NK-92 treated with Interleukin-12 subunit alpha and Interleukin-12 subunit beta, amount 100 ng/mL, for 24 hours (cell line): ENCODE results near the gene MAPKAPK3.

Experiments used
- DNase-seq: peaks from one replicate; lab custom pipeline; 2025; lab: John Stamatoyannopoulos, UW

The MAPKAPK3 gene

DNA sequence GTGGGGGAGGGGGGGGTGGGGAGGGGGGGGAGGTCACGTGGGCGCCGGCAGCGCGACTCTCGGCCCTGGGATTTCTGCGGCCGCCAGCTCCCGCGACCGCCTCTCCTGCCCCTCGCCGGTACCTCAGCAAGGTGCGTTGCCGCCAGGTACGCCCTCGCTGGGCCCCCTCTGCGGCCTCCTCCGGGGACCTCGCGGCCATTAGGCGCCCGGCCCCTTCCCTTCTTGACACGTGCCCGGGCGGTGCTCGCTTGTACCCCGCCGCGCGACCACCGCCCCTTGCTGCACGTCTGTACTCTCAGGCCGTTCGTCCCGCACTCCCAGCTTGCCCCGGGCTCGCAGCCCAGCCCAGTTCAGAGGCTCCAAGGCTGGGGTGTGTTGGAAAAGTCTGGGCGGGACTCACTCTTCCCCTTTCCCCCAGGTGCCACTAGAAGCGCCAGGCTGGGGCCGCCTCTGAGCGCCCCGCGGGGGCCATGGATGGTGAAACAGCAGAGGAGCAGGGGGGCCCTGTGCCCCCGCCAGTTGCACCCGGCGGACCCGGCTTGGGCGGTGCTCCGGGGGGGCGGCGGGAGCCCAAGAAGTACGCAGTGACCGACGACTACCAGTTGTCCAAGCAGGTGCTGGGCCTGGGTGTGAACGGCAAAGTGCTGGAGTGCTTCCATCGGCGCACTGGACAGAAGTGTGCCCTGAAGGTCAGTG is at the start of gene MAPKAPK3:
Gene MAPKAPK3, plus strand, starts transcription at position 56 of the 696 bp plus-strand sequence. Its CDS starts 415 bp downstream, at position 471.
- DNase-seq: peak; percentile 31

DNA sequence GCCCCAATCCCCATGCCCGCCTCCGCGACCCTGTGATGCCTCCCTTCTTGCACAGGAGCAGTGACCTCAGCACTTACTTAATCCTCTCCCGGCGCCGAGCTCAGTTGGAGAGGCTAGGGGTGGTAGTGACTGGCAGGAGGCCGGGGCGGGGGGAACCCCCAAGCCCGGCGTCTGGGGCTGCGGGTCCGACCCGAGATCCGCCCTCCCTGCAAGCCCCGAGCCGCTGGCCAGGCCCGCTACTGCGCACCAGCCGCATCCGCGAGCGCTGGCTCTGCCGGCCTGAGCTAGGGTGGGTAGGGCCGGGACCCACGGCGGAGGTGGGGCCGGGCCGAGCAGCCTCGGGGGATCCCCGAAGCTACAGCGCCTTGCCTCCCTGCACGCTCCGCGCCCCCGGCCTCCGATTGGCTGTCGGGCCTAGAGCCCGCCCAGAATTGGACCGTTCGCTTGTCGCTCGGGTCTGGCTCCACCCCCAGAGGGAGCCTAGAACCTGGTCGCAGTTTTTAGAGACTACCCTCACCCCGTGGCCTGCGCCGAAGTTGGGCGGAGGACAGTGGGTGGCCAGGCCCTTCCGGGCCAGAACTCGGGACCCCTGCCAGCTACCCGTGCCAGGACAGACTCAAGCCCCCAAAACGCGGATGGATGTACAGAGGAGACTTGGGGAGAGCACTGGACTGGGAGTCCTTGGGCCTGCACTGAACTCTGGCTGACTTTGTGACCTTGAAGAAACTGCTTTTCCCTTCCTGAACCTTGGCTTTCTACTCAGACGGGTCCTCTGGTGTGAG is 49.4 kb upstream of the MAPKAPK3 start, which contains the start of gene C3orf18:
Gene C3orf18, minus strand, starts transcription at position 362 of the 782 bp plus-strand sequence. CDS start 2,048 bp downstream, outside the sequence.
- DNase-seq: peak; percentile 77

DNA sequence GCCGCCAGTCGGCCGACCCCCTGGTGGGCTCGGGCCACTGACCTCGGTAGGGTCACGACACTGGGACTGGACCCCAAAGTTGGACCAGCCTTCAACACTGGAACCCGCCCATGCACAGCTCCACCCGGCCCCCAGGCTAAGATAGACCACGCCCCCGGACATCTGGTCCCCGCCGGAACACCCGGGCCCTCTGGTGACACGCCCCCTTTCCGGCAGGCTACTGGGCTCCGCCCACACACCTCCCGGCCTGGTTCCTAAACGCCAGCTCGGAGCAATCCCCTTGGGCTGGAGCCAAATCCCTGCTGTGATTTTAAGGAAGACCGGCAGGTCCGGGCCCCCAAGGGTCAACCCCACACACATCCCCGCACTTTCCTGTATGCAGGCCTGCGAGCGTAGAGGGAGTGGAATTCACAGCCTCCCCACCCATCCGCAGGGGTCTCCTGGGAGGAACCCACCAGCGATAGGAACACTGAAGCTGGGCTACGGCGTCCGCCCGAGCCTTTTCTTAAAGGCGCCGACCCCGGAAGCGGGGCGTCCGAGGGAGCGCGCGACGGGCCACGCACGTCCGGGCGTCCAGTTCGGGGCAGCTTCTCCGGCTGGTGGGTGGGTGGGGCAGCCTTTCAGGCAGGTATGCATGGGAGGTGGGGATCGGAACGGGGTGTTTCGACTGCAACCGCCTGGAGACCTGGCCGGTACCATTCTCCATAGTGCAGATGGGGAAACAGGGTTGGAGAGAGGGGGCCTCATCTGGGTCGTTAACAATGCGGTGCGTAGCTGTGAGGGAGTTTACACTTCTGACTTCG is 47.8 kb upstream of the MAPKAPK3 start, which contains the start of gene HEMK1:
Gene HEMK1, plus strand, starts transcription at position 576 of the 803 bp plus-strand sequence. CDS start 1,583 bp downstream, outside the sequence.
- DNase-seq: peak; percentile 93

DNA sequence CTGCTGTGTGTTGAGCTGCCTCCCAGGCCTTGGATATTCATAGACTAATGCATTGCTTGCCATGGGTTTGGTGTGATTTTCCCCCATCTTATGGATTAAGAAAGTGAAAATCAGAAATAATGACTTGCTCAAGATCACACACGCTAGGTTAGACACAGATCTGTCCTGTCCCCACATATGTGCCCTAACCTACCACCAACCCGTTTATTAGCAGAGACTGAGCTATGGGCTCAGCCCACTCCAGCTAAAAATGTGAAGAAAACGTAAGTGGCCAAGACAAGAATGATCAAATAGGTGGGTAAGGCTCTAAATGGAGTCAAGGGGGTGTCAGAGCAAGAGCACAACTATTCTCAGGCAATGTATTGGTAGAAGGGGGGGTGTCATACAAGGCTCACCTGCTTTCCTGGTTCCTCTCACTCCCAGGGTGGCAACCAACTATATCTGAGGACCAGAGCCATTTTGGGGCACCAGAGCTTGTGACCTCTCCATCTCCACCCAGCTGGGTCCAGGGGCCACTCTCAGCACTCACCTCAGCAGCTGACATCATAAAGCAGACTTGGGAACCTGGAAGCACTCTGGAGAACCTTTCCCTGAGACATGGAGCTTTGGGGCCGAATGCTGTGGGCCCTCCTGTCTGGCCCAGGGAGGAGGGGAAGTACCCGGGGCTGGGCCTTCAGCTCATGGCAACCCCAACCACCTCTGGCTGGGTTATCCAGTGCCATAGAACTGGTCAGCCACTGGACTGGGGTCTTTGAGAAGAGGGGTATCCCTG is 46.3 kb upstream of the MAPKAPK3 start:
- no peak for DNase-seq

DNA sequence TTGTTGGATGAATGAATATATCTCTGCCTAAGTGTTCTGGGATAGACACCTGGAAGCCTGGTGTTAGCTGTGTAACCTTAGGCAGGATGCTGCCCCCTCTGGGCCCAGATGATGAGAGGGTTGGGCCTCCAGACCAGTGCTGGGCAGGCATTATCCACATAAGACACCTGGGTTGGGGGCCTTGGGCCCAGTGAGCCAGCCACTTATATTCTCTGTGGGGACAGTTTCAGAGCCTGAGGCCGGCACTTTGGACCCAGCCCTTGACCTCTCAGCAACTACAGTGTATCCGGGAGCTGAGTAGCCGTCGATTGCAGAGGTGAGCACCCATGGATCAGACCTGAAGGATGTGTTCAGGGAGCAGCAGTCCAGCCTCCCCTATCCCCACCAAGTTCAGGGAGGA is 45.5 kb upstream of the MAPKAPK3 start:
- DNase-seq: no peak

DNA sequence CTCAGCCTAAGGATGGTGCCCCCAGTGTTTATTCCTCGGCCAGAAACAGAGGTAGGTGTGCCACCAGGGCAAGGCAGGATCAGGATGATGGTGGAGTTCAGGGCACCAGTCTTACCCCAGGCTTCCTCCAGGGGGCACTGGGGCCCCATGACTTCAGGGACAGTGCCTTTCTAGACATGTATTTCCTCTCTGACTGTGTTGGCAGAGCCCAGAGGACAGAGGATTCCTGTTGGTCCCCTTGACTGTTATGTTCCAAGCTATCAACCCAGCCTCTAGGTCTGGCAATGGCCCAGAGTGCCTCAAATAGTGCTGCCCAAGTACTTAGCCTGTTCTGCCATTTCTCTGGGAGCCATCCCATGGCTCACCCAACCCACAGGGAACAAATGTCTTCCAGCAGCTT is 44.8 kb upstream of the MAPKAPK3 start:
- peak; percentile 54 for DNase-seq

DNA sequence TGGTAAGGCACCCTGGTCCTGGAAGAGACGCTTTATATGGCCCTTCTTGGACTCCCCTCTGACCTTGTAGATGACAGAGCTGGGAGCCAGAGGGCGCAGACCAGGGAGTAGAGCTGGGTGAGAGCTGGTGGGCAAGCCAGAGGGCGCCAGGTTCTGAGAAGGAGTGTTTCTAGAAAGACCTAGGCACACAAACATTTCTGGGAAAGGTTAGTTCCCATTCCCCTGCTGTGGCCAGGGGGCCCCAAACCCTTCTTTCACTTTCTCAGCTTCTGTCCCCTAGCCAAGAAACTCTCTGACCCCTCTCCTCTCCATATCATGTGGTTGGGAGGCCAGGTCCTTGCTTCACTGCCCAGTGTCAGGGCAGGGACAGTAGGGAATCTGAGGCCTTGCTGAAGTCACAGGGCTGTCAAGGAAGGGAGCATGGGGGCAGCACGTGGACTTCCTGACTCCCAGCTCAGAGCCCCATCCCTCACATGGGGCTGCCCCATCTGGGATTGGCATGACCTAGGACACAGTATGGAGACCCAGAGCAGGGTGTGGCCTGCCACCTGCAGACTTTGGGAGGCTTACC is 44.1 kb upstream of the MAPKAPK3 start:
- DNase-seq: peak; percentile 40

DNA sequence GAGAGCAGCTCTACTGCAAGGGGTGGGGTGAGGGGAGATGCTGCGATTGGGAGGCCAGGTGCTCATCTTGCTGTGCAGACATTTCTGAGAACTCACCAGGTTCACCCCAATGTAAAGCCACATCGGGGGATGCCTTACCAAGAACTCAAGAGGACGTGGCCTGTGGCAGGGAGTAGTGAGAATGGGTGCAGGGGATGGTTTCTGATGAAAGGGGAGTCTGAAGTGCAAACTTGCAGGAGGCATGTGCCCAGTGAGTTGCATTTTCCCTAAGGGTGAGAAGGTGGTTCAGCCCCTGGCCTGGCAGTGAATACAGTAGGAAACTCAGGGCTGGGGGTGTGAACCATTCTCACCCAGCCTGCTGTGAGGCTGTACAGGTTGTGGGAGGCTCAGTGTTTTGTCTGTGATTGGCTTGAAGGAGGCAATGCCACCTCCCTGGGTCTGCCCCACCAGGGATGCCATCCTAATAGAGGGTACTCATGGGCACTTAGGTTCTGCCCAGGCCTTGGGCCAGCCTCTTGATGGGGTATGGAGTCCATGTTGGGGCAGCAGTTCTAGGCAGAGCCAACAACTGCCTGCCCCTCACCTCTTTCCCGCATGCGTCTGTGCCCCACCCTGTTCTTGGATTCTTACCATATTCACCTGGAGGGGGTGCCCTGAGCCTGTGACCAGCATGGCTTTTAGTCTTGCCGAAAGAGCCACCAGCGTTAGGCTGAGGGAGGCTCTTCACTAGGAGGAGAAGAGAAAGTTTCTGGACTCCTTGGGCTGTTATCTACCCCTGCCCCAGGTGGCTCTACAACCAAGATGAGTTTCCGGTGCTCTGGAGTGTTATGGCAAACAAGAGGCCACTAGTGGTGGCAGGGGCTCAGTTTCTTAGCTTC is 43.1 kb upstream of the MAPKAPK3 start:
- DNase-seq: peak; percentile 74

DNA sequence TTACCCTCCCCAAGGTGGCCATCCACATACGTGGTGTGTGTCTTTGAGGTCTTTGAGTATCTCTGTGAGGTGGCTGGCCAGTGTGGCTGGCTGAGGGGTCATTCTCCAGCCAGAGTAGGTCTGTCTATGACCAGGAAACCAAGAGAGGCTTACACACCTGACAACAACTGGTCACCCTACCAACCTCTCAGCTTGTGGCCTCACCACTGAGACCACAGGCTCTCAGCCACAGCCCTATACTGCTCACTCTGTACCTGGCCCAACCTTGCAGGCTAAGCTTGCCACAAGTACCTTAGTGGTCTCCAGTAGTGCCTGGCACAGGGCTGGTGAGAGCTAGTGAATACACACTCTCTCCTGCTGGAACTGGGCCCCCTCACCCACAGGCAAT is 42.5 kb upstream of the MAPKAPK3 start:
- DNase-seq: peak; percentile 43

DNA sequence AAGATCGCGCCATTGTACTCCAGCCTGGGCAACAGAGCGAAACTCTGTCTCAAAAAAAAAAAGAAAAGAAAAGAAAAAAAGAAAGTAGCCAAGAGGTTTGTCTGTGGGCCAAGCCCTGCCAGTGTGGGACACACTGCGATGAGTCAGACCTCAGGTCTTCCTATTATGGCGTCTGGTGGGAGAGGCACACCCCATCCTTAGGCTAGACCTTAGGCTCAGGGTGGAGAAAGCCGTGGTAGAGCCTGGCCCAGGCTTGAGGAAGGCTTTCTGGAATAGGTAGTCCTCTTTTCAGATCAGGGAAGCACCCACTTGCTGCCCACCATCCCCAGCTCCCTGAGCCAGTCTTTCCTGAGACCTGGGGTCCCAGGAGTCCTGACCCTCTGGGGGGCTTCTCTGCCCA is 41.6 kb upstream of the MAPKAPK3 start:
- no peak for DNase-seq

DNA sequence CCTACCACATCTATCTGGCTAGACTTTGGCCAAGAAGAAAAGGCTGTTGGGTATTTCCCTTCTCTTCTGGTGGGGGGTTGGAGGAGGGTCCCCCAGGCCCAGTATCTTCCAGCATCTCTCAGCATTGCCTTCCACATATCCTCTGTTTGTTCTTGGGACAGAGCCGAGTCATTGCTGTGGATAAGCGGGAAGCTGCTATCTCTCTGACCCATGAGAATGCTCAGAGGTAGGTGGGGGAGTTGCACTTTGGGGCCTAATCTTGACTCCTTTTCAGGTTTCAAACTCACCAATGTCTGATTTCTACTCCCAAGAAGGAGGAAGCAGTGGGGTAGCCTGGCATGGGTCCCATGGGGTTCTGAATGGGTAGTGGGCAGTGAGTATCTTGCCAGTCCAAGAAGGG is 39.6 kb upstream of the MAPKAPK3 start:
- DNase-seq: no peak

DNA sequence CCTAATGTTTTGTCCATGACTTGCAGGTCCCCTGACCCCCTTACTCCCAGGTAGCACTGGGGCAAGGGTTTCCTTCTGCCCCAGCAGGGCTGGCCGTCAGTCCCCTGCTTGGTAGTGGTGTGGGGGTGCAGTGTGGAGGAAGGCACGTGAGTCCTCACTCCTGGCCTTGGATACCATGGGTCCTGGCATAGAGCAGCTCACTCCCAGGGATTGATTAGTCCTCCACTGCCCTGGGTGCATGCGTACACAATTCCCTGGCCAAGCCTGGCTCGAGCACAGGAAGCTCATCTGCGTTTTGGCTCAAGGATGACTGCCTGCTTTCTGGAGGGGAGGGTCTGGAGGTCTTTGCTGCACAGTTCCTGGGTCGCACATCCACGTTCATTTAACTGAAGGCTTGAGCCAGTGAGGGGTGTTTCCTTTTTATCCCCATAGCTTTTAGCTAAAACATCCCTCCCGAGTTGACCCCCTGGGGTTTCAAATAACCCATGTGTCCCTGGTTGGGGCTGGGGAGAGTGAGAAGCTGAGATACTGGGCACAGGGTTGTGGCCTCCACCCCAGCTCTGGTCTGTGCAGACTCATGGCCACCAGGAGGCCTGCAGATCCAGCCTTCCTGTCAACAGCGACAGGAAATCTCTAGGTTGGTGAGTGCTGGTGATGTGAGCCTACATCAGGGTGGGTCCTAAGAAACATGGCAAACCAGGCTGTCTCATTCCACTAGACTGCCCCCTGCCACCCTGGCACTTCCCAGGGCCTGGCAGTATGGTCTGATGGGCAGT is 36.1 kb upstream of the MAPKAPK3 start:
- DNase-seq: no peak

DNA sequence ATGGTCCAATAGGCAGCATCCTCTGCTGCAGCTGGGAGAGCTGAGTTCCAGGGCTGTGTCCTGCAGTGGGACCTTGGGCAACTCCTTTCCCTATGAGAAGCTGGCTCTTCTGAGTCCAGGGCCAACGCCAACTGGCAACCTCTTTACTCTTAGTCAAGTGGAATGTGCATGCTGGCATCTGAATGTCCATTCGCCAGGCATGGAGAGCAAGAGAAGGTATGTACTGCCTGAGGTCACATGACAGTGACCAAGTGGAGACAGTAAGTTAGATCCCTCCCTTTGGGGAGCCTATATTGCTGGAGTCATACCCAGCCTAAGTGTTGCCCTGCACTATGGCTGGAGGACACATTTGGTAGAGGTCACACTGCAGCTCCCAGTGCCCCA is 35.5 kb upstream of the MAPKAPK3 start:
- no peak for DNase-seq

DNA sequence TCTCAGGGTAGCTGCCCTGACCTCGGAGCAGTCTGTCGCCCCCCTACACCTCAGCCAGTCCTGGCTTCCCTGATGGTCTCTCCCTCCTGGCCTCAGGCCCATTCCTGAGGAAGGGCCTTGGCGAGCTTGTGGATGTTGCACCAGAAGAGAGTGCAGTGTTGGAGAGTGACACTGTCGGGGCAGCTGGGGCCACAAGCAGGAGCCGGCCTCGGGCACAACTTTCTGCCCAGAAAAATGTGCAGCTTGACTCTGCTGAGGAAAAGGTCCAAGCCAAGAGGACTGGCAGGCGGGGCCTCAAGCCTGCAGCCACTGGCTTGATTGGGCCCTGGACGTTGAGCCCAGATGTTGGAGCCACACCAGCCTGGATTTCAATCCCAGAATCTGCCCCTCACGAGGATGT is 34.9 kb upstream of the MAPKAPK3 start:
- DNase-seq: no peak

DNA sequence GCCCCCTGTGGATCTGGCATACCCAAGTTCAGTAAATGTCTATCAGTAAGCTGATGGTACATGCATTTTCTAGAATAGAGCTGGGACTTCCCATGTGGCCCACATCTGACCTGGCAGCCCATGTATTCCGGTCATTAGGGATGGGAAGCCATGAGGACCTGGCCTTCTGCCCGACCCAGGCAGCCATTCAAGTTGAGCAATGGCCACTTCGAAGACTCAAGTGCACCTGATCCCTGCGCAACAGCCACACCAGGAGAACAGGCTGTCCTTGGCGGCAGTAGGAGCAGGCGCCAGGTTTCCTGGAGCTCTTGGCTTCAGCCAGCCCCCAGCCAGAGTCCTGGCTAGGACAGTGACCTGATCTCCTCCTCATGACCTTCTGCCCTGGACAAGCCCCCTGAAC is 33.1 kb upstream of the MAPKAPK3 start:
- no peak for DNase-seq

DNA sequence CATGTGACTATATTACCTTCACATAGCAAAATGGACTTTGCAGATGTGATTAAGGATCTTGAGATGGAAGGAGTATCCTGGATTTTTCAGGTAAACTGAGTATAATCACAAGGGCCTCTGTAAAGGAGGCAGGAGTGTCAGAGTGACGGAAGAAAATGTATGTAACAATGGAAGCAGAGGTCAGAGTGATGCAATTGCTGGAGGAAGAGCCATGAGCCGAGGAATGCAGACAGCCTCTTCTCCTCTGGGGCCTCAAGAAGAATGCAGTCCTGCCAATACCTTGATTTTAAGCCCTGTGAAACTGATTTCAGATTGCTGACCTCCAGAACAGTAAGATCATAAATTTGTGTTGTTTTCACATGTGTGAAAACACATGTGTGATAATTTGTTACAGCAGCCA is 32.6 kb upstream of the MAPKAPK3 start:
- no peak for DNase-seq

DNA sequence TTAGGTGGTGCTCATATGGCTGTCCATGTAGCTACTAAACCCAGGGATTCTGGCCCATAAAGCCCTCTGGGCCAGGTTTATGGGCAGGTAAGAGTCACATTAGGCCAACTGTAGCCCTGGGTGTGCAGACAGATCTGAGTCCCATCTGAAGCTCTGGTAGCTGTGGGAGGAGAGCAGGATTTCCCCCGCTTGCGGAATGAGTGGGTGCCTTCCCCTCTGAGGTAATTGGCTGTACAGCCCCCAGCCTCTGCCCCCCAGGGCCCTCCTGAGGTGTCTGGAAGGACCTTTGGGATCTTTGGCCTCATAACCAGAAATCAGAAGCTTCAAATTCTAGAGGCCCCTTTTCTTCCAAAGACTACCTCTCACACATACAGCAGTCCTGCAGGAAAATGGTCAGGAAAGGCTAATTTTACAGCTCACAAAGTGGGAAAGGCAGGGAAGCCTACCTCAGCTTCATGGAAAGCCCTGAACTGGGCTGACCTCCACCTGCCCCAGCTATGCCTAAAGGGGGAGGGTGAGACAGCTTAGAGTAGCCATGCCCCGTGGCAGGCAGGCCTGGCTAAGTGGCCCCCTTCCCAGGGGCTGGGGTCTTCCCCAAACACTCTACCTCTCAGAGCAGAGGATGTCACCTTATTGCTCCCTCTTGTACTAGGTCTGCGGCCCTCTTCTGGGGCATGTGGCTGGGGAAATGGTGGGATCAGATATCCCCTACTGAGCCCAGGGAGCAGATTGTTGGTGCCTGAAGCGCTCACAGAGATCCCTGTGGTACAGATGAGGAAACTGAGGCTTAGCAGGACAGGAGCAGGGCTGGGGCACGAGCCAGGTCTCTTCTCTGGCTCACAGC is 30.8 kb upstream of the MAPKAPK3 start:
- no peak for DNase-seq

DNA sequence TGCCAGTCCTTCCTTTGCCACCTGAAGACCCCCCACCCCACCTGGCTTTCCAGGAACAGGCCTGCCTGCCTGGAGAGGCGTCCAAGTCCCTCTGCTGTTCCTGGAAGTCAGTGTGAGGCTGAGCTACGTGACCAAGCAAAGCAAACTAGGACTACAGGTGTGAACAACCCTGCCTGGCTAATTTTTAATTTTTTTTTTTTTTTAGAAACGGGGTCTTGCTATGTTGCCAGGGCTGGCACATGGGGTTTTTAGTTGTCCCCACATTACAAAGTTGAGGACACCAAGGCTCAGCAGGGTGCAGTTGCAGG is 30.2 kb upstream of the MAPKAPK3 start:
- no peak for DNase-seq

DNA sequence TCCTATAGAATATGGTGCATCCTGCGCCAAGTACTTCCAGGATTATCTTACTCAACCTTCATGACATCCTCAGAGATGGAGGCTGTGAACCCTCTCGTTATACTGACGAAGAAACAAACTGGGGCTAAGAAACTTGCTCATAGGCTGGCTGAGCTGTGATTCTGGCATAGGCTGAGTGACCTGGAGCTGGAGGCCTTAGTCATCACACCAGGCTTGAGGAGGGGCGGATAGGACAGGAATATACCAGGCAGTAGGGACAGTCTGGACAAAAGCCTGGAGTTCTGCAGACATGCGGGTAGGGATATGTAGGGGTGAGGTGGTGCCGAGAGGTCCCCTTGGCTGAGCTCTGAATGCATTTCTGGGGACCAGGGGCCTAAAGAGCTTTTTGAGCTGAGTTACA is 29.6 kb upstream of the MAPKAPK3 start:
- DNase-seq: no peak
